Glomerular endothelial cell (primary cell): ENCODE measurements around the gene RAD51B. TPM values are rescaled to one million over a fixed set of nuclear protein-coding genes. Genes with fewer than 3 reads are reported as not detected.
"Not testable (repeated sequence)": the region's sequence is repeated elsewhere in the genome, so short reads cannot be mapped to it uniquely, and the experiment has no call there.

Source experiments
- DNase-seq: peaks from one replicate; pipeline ENCODE4 v3.0.0-alpha.2; 2011; ENCODE audit warnings: low read depth, low spot score; ENCODE audit errors: extremely low read depth
- total RNA-seq: library from RNA; depleted of rRNA; stranded (reverse); fragments of >200 nt; gene quantifications from 2 replicates; pipeline ENCODE4 v1.2.3, GENCODE V29; 2015

RAD51B gene
- total RNA-seq, 1 donor from 2014 or later, result 9.7 TPM

GRCh38 chr14:68193970-68194681 is 374.5 kb downstream of the RAD51B start:
- DNase-seq, result no peak

GRCh38 chr14:68195126-68195525 is 375.5 kb downstream of the RAD51B start:
- no peak for DNase-seq

- no peak for DNase-seq
These were observed 379.3 kb downstream of the RAD51B start for GRCh38 chr14:68198713-68199495.

- DNase-seq, result peak; percentile 66
These were observed 380.1 kb downstream of the RAD51B start for GRCh38 chr14:68199554-68200151.

- DNase-seq, result no peak
These were observed 384.3 kb downstream of the RAD51B start for GRCh38 chr14:68203871-68204270.

- no peak for DNase-seq
These were observed 388.6 kb downstream of the RAD51B start for GRCh38 chr14:68208218-68208617.

- no peak for DNase-seq
These were observed 389.2 kb downstream of the RAD51B start for GRCh38 chr14:68208626-68209317.

- no peak for DNase-seq
These were observed 391.2 kb downstream of the RAD51B start for GRCh38 chr14:68210729-68211299.

- no peak for DNase-seq
These were observed 391.8 kb downstream of the RAD51B start for GRCh38 chr14:68211421-68211820.

GRCh38 chr14:68211886-68212285 is 392.3 kb downstream of the RAD51B start:
- no peak for DNase-seq

- no peak for DNase-seq
These were observed 392.8 kb downstream of the RAD51B start for GRCh38 chr14:68212361-68212760.

- no peak for DNase-seq
These were observed 394.9 kb downstream of the RAD51B start for GRCh38 chr14:68214431-68214830.

- DNase-seq, result no peak
These were observed 396.1 kb downstream of the RAD51B start for GRCh38 chr14:68215629-68216028.

- DNase-seq, result no peak
These were observed 396.5 kb downstream of the RAD51B start for GRCh38 chr14:68216079-68216478.

GRCh38 chr14:68216957-68217356 is 397.4 kb downstream of the RAD51B start:
- no peak for DNase-seq

- no peak for DNase-seq
These were observed 398.3 kb downstream of the RAD51B start for GRCh38 chr14:68217791-68218340.

- no peak for DNase-seq
These were observed 399.8 kb downstream of the RAD51B start for GRCh38 chr14:68219407-68219806.

GRCh38 chr14:68221046-68221445 is 401.5 kb downstream of the RAD51B start:
- DNase-seq, result not testable (repeated sequence)

- no peak for DNase-seq
These were observed 402.6 kb downstream of the RAD51B start for GRCh38 chr14:68222154-68222553.

GRCh38 chr14:68222726-68223125 is 403.1 kb downstream of the RAD51B start:
- no peak for DNase-seq
